SJCRH30 (cell line): ENCODE measurements around the gene MYT1. TPM values are rescaled to one million over a fixed set of nuclear protein-coding genes. Genes with fewer than 3 reads are reported as not detected.
"Not testable (repeated sequence)": the region's sequence is repeated elsewhere in the genome, so short reads cannot be mapped to it uniquely, and the experiment has no call there.

Experiments used
- DNase-seq, 2 experiments: peaks; one replicate each; pipeline ENCODE4 v3.0.0-alpha.2; 2015 to 2020
- H3K27ac ChIP-seq: fragments of 250-450 bp; sonication (Bioruptor Pico); 2 replicates; pipeline ENCODE4 v1.5.1; 2020; ENCODE audit warnings: mild to moderate bottlenecking, moderate library complexity
- H3K27me3 ChIP-seq: fragments of 250-450 bp; sonication (Bioruptor Pico); 2 replicates; pipeline ENCODE4 v1.5.1; 2020; ENCODE audit warnings: mild to moderate bottlenecking, moderate library complexity
- H3K36me3 ChIP-seq: fragments of 250-450 bp; sonication (Bioruptor Pico); 2 replicates; pipeline ENCODE4 v1.5.1; 2020; ENCODE audit warnings: mild to moderate bottlenecking, moderate library complexity
- H3K4me1 ChIP-seq: fragments of 250-450 bp; sonication (Bioruptor Pico); 2 replicates; pipeline ENCODE4 v1.5.1; 2020; ENCODE audit warnings: mild to moderate bottlenecking, moderate library complexity
- H3K4me3 ChIP-seq: fragments of 250-450 bp; sonication (Bioruptor Pico); 2 replicates; pipeline ENCODE4 v1.5.1; 2020; ENCODE audit warnings: mild to moderate bottlenecking, moderate library complexity
- H3K9me3 ChIP-seq: fragments of 250-450 bp; sonication (Bioruptor Pico); replicated peaks from 2 replicates; pipeline ENCODE4 v1.5.1; 2020; ENCODE audit warnings: mild to moderate bottlenecking, moderate library complexity
- total RNA-seq: library from RNA; depleted of rRNA; stranded (reverse); fragments of >200 nt; shearing (Covaris generic); gene quantifications from 2 replicates; pipeline ENCODE4 v1.2.3, GENCODE V29; 2014; rRNA removed

The MYT1 gene
- 0.10 TPM in 1 of 2 replicates, not detected in the other for total RNA-seq

DNA sequence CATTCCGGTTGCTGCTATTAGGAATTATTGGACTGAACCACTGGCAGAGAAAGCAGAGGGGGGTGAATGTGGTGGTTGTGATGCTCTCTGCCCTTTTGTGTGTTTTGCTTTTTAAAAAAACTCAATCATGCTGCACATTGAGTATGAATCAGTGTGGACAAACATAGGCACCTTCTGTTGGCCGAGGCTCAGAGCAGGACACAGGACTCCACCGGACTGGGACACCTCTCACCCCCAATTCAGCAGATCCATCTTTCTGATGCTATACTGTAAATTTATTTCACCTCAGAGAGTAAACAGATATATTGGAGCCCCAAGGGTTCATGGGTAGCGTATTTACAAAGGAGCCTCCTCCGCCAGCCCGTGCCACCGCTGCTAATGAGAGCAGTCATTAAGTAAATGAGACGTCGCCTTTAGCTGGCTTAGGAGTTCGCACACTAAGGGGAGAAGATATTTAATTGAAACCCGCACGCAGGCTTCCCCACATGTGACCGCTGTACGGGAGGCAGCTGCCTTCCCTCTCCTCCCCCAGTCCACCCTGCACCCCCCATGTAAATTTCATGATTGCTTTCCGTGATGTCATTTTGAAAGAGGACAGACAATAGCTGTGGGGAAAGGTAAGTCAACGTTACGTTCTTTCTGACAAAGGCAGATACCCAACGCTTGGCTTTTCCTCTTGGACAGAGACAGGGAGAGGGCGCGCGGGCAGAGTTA, at the start of gene MYT1:
MYT1 (plus strand) TSS at position 330 of the 714 bp plus-strand sequence. CDS start 34,410 bp downstream, outside the sequence.
- Histone ChIP-seq H3K27me3 (peaks cover 64% of the 10 kb centered on the region), H3K4me1 (0 out of 2 replicates have a peak, but pooled peaks cover 4% of the 10 kb centered on the region), H3K4me3 (no peak within 1 kb of the TSS), H3K9me3 (no peaks in the 10 kb centered on the region), H3K27ac (no peak within 1 kb of the TSS), H3K36me3 (no peaks in the 10 kb centered on the region)
- no peak for DNase-seq

DNA sequence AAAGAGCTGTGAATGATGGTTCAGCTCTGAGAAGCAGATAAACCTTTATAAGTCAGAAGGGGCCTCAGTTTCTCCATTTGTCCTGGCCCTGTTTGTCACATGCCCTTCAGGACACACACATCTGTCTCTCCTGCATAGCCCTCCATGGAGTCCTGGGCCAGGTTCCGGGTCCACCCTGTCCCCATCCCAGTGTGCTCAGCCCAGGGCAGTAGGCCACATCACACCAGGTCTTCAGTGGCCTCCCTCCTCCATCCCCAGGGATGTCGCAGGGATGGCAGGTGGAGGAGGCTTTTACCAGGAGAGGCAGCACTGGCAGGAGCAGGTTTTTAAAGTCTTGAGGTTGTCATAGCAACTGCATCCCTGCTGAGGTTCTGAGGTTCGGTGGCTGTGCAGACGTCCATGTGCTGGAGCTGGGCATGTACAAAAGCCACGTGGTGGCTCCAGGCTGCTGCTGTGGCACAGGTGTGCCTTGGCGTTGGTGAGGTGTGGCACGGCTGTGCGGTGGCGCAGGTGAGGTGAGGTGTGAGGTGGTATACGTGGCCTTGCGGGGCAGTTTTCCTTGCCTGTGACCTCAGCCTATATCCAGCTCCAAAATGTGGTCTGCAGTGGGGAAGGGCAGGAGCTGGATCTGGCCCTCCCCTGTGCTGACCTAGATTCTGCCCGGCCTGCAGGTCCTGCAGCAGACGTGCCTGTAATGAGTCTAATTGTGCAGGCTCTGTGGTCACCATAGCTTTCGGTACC, 48.9 kb upstream of the MYT1 start:
- no peak for DNase-seq
- Histone ChIP-seq H3K27ac (no peak overlapping the region), H3K36me3 (no peaks in the 10 kb centered on the region), H3K9me3 (no peaks in the 10 kb centered on the region), H3K4me3 (no peak overlapping the region), H3K27me3 (peaks cover 40% of the 10 kb centered on the region), H3K4me1 (no peaks in the 10 kb centered on the region)

GRCh38 chr20:64116016-64116415, 48.2 kb upstream of the MYT1 start:
- no peaks in the 10 kb centered on the region for H3K36me3 ChIP-seq
- no peak overlapping the region for H3K27ac ChIP-seq
- H3K27me3 ChIP-seq = peaks cover 38% of the 10 kb centered on the region
- no peaks in the 10 kb centered on the region for H3K4me1 ChIP-seq
- H3K9me3 ChIP-seq = no peaks in the 10 kb centered on the region
- H3K4me3 ChIP-seq = no peak overlapping the region
- no peak for DNase-seq

- no peaks in the 10 kb centered on the region for H3K9me3 ChIP-seq
- H3K36me3 ChIP-seq = no peaks in the 10 kb centered on the region
- no peaks in the 10 kb centered on the region for H3K4me1 ChIP-seq
- no peak for DNase-seq
- H3K27me3 ChIP-seq = peaks cover 38% of the 10 kb centered on the region
- no peak overlapping the region for H3K4me3 ChIP-seq
- H3K27ac ChIP-seq = no peak overlapping the region
These were observed 47.5 kb upstream of the MYT1 start for GRCh38 chr20:64116541-64117431.

- H3K9me3 ChIP-seq, H3K4me3 ChIP-seq, DNase-seq, H3K27ac ChIP-seq, H3K4me1 ChIP-seq, H3K36me3 ChIP-seq: not testable (repeated sequence)
- H3K27me3 ChIP-seq = peaks cover 34% of the 10 kb centered on the region
These were observed 46.8 kb upstream of the MYT1 start for GRCh38 chr20:64117432-64117777.

GRCh38 chr20:64119301-64119680, 45.0 kb upstream of the MYT1 start:
- Histone ChIP-seq H3K4me1 (no peaks in the 10 kb centered on the region), H3K9me3 (no peaks in the 10 kb centered on the region), H3K27ac (no peak overlapping the region), H3K36me3 (no peaks in the 10 kb centered on the region), H3K4me3 (no peak overlapping the region), H3K27me3 (peaks cover 17% of the 10 kb centered on the region)
- peak in 1 of 2 experiments; percentile 25 for DNase-seq

DNA sequence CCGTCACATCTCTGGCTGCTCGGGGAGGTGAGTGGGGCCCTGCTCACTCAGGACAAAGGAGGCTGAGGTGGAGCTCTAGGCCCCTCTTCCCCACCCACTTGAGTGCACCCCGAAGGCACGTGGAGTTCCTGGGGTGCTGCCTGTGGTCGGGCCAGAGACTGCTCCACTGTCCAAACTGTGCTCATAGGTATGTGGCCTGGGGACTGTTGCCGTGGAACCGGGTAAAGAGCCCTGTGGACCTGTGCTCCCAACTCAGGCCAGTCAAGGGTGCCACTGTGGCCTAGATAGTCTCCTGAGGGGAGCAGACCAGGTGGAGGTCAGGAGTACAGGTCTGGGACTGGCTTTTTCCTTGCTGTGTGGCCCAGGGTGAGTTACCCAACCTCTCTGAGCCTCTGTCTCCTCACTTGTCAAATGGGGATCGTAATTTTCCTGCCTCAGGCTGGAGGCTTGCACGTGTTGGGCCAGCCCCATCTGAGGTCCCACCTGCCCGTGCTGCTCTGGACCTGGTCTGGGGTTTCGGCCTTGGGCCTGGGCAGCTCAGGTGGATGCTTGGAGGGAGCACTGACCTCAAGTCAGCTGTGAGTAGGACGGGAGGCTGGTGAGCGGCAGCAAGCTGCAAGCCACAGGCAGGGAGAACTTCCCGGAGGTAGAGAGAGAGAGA, 44.4 kb upstream of the MYT1 start:
- H3K4me3 ChIP-seq = no peak overlapping the region

DNA sequence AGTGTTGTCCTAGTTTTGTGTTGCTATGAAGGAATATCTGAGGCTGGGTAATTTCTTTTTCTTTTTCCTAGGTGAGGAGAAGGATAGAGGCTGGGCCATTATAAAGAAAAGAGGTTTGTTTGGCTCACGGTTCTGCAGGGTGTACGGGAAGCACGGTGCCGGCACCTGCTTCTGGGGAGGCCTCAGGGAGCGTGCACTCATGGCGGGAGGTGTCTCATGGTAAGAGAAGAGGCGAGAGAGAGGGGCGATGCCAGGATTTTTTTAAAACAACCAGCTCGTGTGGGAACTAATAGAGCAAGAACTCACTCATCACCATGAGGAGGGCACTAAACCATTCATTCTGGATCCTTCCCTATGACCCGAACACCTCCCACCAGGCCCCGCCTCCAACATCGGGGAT, 42.7 kb upstream of the MYT1 start:
- Histone ChIP-seq H3K9me3 (no peaks in the 10 kb centered on the region), H3K36me3 (no peaks in the 10 kb centered on the region), H3K27ac (no peak overlapping the region), H3K4me1 (no peaks in the 10 kb centered on the region), H3K4me3 (no peak overlapping the region), H3K27me3 (peaks cover 11% of the 10 kb centered on the region; the same call in 1 of the 2 replicates)
- DNase-seq = no peak

More for the DNA sequence above, 44.4 kb upstream of the MYT1 start:
- H3K27me3 ChIP-seq = peaks cover 17% of the 10 kb centered on the region
- no peak overlapping the region for H3K27ac ChIP-seq
- DNase-seq = peak; percentile 3 to 18
- H3K36me3 ChIP-seq = no peaks in the 10 kb centered on the region
- H3K9me3 ChIP-seq = no peaks in the 10 kb centered on the region
- no peaks in the 10 kb centered on the region for H3K4me1 ChIP-seq

GRCh38 chr20:64122927-64123326, 41.3 kb upstream of the MYT1 start:
- H3K4me1 ChIP-seq, H3K9me3 ChIP-seq, H3K36me3 ChIP-seq, DNase-seq, H3K4me3 ChIP-seq, H3K27ac ChIP-seq: not testable (repeated sequence)
- peaks cover 11% of the 10 kb centered on the region; the same call in 1 of the 2 replicates for H3K27me3 ChIP-seq

GRCh38 chr20:64123517-64123916, 40.7 kb upstream of the MYT1 start:
- H3K27me3 ChIP-seq = peaks cover 11% of the 10 kb centered on the region; the same call in 1 of the 2 replicates
- H3K4me3 ChIP-seq, H3K9me3 ChIP-seq, H3K36me3 ChIP-seq, H3K4me1 ChIP-seq, H3K27ac ChIP-seq, DNase-seq: not testable (repeated sequence)

DNA sequence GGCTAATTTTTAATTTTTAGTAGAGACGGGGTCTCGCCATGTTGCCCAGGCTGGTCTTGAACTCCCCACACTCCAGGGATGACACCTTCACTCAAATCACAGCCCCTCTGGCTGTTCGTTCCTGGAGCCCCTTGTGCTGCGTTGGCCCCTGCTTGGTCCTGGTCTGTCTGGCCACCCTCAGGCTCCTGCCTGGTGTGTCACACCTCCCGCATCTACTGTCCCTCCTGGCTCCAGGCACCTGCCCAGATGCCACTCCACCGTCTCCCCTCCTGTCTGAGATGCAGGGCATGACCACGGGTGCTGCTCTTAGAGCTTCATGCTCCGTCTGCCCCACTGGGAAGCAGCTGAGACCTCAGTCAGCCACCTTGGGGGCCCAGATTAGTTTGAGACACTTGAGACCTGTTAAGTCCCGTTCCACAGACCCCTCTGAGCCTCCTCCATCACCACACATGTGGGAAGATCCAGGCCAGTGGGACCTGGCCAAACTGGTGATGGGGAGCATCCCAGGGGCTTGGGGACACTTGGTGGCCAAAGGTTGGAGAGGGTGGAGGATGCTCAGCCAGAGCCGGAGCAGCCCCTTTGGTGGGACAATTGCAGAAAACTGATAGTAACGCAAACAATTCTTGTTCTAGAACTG, 35.0 kb upstream of the MYT1 start:
- Histone ChIP-seq H3K4me3 (no peak overlapping the region), H3K36me3 (no peaks in the 10 kb centered on the region), H3K27me3 (no peaks in the 10 kb centered on the region), H3K4me1 (no peaks in the 10 kb centered on the region), H3K9me3 (no peaks in the 10 kb centered on the region), H3K27ac (no peak overlapping the region)
- DNase-seq = peak in 1 of 2 experiments; percentile 1

GRCh38 chr20:64130271-64130670, 34.0 kb upstream of the MYT1 start:
- Histone ChIP-seq H3K4me1 (no peaks in the 10 kb centered on the region), H3K36me3 (no peaks in the 10 kb centered on the region), H3K27me3 (no peaks in the 10 kb centered on the region), H3K4me3 (no peak overlapping the region), H3K9me3 (no peaks in the 10 kb centered on the region), H3K27ac (no peak overlapping the region)
- peak in 1 of 2 experiments; percentile 0 for DNase-seq

DNA sequence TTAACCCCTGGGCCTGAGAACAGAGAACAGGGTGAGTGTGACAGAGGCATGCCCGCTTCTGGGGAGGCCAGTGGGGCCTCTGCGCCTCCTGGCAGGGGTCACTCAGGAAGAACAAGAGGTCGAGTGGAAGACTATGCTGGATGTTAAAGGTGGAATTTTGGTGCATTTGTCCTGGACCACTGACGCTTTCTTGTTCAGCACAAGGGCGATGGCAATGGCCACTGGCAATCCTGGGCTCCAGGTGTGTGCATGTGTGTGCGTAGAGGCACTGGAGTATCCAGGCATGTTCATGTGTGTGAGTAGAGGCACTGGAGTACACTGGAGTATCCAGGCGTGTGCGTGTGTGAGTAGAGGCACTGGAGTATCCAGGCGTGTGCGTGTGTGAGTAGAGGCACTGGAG, 33.4 kb upstream of the MYT1 start:
- H3K4me1 ChIP-seq = no peaks in the 10 kb centered on the region
- H3K36me3 ChIP-seq = no peaks in the 10 kb centered on the region
- no peak overlapping the region for H3K4me3 ChIP-seq
- no peaks in the 10 kb centered on the region for H3K9me3 ChIP-seq
- no peak overlapping the region for H3K27ac ChIP-seq
- peak in 1 of 2 experiments; percentile 0 for DNase-seq
- no peaks in the 10 kb centered on the region for H3K27me3 ChIP-seq

DNA sequence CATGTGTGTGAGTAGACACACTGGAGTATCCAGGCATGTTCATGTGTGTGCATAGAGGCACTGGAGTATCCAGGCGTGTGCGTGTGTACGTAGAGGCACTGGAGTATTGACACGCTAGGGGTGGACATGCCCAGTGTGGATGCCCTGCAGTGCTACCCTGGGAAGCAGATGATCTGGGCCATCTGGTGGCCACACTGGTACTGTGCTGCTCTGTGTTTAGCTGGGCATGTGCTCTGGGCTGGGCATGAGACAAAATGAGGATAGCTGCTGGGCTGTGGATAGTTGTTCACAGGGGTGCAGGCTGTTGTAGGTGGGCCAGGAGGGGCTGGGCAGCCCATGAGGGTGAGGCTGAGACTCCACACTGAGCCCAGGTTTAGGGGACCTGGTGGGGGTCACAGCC, 32.8 kb upstream of the MYT1 start:
- Histone ChIP-seq H3K27ac (no peak overlapping the region), H3K36me3 (no peaks in the 10 kb centered on the region), H3K4me1 (no peaks in the 10 kb centered on the region), H3K4me3 (no peak overlapping the region), H3K27me3 (0 out of 2 replicates have a peak, but pooled peaks cover under 1% of the 10 kb centered on the region), H3K9me3 (no peaks in the 10 kb centered on the region)
- DNase-seq = peak; percentile 17 to 25
